Ammon's horn (tissue), 1 donor: Measurements from ENCODE around the gene CPZ.
"Not testable (repeated sequence)": the region's sequence is repeated elsewhere in the genome, so short reads cannot be mapped to it uniquely, and the experiment has no call there.

ENCODE experiments used
- DNase-seq: peaks from one replicate; pipeline ENCODE4 v3.0.0-alpha.2; 2016; ENCODE audit warnings: low spot score

The CPZ gene

GRCh38 chr4:8653326-8654000 is 60.9 kb downstream of the CPZ start:
- no peak for DNase-seq

- DNase-seq = not testable (repeated sequence)
These were observed 61.6 kb downstream of the CPZ start for GRCh38 chr4:8654139-8654538.

DNA sequence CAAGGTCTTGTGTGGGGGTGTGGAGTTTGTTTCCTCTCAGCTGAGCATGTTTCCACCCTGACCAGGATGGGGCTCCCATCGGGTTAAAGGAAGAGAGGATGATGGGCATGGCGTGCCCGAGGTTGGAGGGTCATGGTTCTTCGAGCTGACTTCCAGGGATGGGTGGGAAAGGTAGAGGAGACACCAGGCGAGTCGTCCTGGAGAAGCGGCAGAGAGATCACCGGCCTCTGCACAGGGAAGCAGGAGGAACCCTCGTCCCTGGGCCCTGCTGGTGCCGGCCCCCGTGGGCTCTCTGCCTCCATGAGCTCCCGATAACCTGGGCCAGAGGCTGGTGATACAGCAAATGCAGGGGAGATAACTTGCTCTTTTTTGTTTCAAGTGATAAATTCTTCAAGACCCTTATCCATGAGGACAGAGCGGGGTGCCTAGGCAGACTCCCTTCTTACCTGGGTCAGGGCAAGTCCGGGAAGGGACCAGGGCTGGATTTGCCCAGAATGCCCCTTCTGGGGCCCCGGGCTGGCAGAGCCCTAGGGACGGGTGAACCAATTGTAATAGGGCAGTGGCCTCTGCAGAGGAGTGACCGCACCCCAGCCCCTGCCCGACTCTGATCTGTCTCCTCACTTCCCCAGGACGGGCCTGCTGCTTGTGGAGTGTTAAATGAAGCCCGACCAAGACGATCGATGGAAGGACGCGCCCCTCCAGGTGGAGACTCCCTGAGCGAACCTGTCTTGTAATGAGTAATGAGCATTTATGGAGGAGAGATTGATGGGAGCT is 63.0 kb downstream of the CPZ start:
- no peak for DNase-seq

GRCh38 chr4:8656185-8656517 is 63.6 kb downstream of the CPZ start:
- DNase-seq = no peak

DNA sequence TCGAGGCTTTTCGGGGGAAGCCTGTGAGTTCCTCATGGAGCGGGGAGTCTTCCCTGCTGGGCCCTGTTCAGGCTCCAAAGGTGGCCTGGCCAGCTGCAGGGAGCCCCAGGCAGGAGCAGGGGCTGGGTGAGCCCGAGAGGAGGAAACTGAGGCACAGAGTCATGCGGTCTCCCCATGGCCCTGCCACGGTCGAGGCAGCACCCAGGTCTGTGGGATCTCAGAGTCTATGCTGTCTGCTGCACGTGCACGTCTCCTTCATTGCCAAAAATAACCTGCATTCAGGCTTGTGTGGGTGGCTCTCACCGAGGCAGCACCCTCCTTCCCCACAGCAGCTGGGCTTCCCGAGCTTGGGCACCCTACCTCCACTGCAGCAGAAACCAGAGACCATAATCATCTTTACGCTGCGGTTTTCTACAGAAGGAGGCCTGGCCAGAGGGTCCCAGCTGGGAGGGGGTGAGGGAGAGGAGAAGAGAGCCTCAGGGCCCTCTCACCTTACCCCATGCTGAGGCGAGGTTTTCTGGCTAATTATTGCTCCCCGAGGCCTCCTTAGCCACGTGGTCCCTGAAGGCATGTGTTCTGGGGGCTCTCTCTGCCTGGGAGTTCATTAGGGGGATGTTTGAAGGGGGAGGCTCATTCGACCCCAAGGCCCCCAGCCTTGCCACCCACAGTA is 64.3 kb downstream of the CPZ start:
- DNase-seq = no peak

GRCh38 chr4:8657381-8658088 is 65.0 kb downstream of the CPZ start:
- no peak for DNase-seq

DNA sequence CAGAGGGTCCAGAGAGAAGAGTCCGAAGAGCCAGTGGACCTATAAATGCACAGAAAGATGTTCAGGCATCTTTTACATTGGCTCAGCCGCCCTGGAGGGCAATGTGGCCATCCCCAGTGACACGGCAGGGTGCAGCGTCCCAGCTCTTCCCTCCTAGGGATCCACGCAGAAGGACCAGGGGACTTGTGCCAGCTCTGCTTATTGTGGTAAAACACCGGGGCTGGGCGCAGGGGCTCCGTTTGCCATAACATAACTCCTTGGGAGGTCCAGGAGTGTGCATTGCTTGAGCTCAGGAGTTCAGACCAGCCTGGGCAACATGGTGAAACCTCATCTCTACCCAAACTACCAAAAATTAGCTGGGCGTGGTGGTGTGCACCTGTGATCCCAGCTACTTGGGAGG is 70.2 kb downstream of the CPZ start:
- no peak for DNase-seq

DNA sequence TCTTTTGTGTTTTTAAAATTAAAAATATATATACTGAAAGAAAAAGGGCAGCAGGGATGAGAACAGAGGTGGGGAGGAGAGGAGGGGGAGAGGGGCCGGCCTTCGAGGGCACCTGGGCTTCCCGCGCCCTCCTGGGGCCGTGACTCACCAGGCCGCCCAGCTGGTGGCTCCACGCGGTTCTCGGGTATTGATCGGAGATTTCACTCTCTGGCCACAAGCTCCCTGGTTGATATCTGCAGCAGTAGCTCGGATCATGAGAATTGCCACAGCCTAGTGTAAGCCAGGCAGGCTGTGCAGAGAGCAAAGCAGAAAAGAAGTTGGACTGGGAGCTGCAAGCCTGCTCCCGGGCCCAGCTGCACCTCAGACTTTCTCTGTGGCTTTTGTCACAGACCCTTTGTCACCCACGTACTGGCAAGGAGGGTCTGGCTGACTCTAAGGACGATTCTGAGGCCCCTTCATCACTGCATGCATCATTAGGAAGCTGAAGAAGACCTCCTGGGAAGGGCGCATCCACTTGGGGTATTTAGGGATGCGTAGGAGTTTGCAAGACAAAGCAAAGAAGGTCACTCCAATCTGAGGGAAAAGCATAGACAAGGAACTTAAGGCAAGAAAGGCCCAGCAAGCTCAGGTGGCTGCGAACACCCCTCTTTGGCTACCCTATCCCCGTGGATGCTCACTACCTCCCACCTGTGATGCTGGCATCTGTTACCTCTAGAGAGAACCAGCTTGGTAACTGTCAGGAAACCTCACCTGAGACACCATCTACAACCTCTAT is 71.7 kb downstream of the CPZ start:
- no peak for DNase-seq

DNA sequence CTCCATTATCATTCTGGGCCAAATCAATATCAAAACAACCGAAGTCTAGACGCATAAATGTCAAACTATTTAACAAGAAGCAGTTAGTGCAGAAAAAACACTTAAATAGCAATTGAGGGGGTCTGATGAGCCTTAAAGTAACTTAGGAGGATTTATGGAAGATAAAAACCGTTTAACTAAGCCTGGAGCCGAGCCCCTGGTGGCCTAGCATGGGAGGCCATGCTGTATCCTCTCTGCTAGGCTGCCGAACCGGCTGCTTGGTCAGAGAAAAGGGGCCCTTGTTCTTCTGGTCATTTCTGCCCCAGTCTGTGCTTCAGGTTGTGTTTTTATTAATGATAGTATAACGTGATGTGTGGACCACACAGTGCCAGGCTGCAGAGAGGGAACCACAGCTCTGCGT is 72.4 kb downstream of the CPZ start:
- no peak for DNase-seq

GRCh38 chr4:8665406-8666360 is 73.1 kb downstream of the CPZ start:
- DNase-seq = no peak

DNA sequence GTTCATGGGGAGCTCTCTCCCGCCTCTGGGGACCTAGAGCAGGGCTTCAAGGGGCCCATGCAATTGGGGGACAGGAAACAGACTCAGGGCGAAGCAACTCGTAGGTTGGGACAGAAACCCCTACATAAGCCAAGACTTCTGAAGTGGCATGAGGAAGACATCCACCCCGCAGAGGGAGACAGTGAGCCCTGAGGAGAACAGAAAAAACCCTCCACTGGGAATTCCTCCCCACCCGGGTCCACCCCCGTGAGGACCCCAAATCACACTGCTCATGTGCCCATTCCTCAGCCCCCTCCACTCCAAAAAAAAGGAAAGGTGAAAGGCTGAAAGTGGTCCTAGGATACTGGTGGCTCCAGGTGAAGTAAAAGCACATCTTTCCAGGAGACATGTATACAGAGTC is 74.0 kb downstream of the CPZ start:
- DNase-seq = no peak
